ENCODE data around the gene AOPEP. TPM values are rescaled to one million over a fixed set of nuclear protein-coding genes. Genes with fewer than 3 reads are reported as not detected.

The AOPEP gene
- total and polyA plus RNA-seq, 2 of the 13 experiments (the other 11 are each of a cell fraction or from before 2014, with no cell fraction given) = 22.2 to 41.6 TPM

GRCh38 chr9:94804316-94804715 is 77.8 kb downstream of the AOPEP start:
- TF ChIP-seq ZNF780A (CRISPR knock-in tag; IDR thresholded peaks at IDR 0.05) = no peak
- no peak for TF ChIP-seq ZNF639 (CRISPR knock-in tag; conservative IDR thresholded peaks at IDR 0.05)
- no peak for TF ChIP-seq ZNF788 (CRISPR knock-in tag; IDR thresholded peaks at IDR 0.05; ENCODE audit: borderline replicate concordance)
- TF ChIP-seq GPN1 (CRISPR knock-in tag; IDR thresholded peaks at IDR 0.05; ENCODE audit: borderline replicate concordance) = no peak
- TF ChIP-seq, protein P1, sequence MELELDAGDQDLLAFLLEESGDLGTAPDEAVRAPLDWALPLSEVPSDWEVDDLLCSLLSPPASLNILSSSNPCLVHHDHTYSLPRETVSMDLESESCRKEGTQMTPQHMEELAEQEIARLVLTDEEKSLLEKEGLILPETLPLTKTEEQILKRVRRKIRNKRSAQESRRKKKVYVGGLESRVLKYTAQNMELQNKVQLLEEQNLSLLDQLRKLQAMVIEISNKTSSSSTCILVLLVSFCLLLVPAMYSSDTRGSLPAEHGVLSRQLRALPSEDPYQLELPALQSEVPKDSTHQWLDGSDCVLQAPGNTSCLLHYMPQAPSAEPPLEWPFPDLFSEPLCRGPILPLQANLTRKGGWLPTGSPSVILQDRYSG (CRISPR knock-in tag; IDR thresholded peaks at IDR 0.05) = no peak
- TF ChIP-seq NAIF1 (CRISPR knock-in tag; IDR thresholded peaks at IDR 0.05; ENCODE audit: borderline replicate concordance) = no peak
- TF ChIP-seq, protein P2, sequence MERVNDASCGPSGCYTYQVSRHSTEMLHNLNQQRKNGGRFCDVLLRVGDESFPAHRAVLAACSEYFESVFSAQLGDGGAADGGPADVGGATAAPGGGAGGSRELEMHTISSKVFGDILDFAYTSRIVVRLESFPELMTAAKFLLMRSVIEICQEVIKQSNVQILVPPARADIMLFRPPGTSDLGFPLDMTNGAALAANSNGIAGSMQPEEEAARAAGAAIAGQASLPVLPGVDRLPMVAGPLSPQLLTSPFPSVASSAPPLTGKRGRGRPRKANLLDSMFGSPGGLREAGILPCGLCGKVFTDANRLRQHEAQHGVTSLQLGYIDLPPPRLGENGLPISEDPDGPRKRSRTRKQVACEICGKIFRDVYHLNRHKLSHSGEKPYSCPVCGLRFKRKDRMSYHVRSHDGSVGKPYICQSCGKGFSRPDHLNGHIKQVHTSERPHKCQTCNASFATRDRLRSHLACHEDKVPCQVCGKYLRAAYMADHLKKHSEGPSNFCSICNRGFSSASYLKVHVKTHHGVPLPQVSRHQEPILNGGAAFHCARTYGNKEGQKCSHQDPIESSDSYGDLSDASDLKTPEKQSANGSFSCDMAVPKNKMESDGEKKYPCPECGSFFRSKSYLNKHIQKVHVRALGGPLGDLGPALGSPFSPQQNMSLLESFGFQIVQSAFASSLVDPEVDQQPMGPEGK (CRISPR knock-in tag; IDR thresholded peaks at IDR 0.05) = no peak
- no peak for TF ChIP-seq ZNF562 (CRISPR knock-in tag; IDR thresholded peaks at IDR 0.05; ENCODE audit: borderline replicate concordance)
- TF ChIP-seq ZNF337 (CRISPR knock-in tag; IDR thresholded peaks at IDR 0.05; ENCODE audit: borderline replicate concordance, low read depth) = no peak
- no peaks in the 10 kb centered on the region for H3K79me2 ChIP-seq (ENCODE audit: insufficient read depth, low read length)
- H3K9me3 ChIP-seq (ENCODE audit: low read length) = no peaks in the 10 kb centered on the region
- H3K27me3 ChIP-seq (ENCODE audit: control insufficient read depth in 1 of 2, insufficient read depth in 2 of 2, low read length in 2 of 2) = no peaks in the 10 kb centered on the region
- in situ Hi-C loops (cut with HindIII; ENCODE audit: extremely low pct_ligation_motif_present, low pct_unique_long_range_greater_than_20kb) = no loop called here
- ChIA-PET POLR2A (no interaction called here), CTCF (ENCODE audit: low intra/inter-chr PET ratio, low total read pairs) (no interaction called here)
- BruUV-seq (replicated peaks) = no TSS peak
- 98% methylated on average over 5 of the region's 5 CpGs for WGBS (ENCODE audit: low lambda C conversion rate)
- H3K4me2 ChIP-seq (ENCODE audit: low read depth, low read length) = no peak overlapping the region
- ATAC-seq (no peak), FAIRE-seq (no peak), DNase-seq (ENCODE audit: low spot score) (no peak)
- no peaks in the 10 kb centered on the region for H4K20me1 ChIP-seq (ENCODE audit: insufficient read depth, low read length)
- no peak overlapping the region for H2AFZ ChIP-seq (ENCODE audit: low read length)
- no peak overlapping the region for H3K9ac ChIP-seq (ENCODE audit: insufficient read depth, low read depth, low read length)
- intact Hi-C loops (cut with micrococcal nuclease; ENCODE audit: unreplicated experiment) = no loop called here
- no peak overlapping the region for H3K27ac ChIP-seq (ENCODE audit: extremely low read length, insufficient read depth, low read length)
- H3K36me3 ChIP-seq (replicated peaks in 1 of 2; ENCODE audit: control insufficient read depth in 1 of 2, insufficient read depth in 2 of 2, low read length in 2 of 2) = peaks cover 4 to 37% of the 10 kb centered on the region in 2 experiments; a peak in 4 of 5 replicates
- peaks cover 17% of the 10 kb centered on the region for H3K4me1 ChIP-seq (ENCODE audit: insufficient read depth, low read length)
- H3K4me3 ChIP-seq (replicated peaks in 1 of 3; ENCODE audit: insufficient read depth in 1 of 3, low read depth in 2 of 3, low read length in 3 of 3) = no peak overlapping the region
